ENCODE data around the gene KLHL2.

DNA sequence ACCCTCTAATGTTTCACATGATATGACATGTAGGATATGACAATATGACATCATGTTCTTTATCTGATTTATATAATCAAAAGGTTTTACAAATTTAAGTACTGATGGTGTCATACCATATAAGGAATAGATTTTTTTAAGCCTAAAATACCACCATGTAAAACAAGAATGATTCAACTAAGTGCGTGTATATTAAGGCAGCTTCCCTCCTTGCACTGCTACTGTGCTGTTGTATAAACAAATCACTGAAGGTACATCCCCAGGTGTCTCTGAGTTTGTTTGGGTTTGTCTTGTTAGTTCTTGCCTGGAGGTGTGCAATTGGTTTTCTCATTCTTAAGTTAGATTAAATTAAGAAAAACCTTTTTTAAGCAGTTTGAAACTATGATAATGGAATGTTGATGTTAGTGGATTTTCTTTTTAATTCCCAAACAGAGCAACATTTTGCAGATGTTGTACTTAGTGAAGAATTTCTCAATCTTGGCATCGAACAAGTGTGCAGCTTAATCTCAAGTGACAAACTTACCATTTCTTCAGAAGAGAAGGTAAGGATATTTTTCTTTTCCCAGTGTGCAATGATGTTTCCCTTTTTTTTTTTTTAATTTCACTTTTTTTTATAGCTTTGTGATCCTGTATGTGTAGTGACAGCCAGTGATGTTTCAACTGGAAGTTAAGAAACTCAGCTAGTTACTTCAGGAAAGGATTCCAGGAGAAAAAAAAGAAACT, 86.7 kb downstream of the KLHL2 start:
- TF ChIP-seq ZNF70 (CRISPR knock-in tag; IDR thresholded peaks at IDR 0.05) (no peak), ISL1 (CRISPR knock-in tag; IDR thresholded peaks at IDR 0.05) (no peak), ZFP3 (CRISPR knock-in tag; IDR thresholded peaks at IDR 0.05) (no peak), ARNTL (CRISPR knock-in tag; IDR thresholded peaks at IDR 0.05; ENCODE audit: borderline replicate concordance, low read depth) (no peak), TOX (CRISPR knock-in tag; IDR thresholded peaks at IDR 0.05; ENCODE audit: borderline replicate concordance) (no peak)
- TF ChIP-seq, protein P1, sequence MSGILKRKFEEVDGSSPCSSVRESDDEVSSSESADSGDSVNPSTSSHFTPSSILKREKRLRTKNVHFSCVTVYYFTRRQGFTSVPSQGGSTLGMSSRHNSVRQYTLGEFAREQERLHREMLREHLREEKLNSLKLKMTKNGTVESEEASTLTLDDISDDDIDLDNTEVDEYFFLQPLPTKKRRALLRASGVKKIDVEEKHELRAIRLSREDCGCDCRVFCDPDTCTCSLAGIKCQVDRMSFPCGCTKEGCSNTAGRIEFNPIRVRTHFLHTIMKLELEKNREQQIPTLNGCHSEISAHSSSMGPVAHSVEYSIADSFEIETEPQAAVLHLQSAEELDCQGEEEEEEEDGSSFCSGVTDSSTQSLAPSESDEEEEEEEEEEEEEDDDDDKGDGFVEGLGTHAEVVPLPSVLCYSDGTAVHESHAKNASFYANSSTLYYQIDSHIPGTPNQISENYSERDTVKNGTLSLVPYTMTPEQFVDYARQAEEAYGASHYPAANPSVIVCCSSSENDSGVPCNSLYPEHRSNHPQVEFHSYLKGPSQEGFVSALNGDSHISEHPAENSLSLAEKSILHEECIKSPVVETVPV (CRISPR knock-in tag; IDR thresholded peaks at IDR 0.05): no peak
- TF ChIP-seq, protein P2, sequence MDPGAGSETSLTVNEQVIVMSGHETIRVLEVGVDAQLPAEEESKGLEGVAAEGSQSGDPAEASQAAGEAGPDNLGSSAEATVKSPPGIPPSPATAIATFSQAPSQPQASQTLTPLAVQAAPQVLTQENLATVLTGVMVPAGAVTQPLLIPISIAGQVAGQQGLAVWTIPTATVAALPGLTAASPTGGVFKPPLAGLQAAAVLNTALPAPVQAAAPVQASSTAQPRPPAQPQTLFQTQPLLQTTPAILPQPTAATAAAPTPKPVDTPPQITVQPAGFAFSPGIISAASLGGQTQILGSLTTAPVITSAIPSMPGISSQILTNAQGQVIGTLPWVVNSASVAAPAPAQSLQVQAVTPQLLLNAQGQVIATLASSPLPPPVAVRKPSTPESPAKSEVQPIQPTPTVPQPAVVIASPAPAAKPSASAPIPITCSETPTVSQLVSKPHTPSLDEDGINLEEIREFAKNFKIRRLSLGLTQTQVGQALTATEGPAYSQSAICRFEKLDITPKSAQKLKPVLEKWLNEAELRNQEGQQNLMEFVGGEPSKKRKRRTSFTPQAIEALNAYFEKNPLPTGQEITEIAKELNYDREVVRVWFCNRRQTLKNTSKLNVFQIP (CRISPR knock-in tag; IDR thresholded peaks at IDR 0.05; ENCODE audit: borderline replicate concordance, low read depth): no peak
